Gastrocnemius medialis (tissue), 4 donors: ENCODE results near the gene SLC24A3. TPM values are rescaled to one million over a fixed set of nuclear protein-coding genes. Genes with fewer than 3 reads are reported as not detected.

Experiments
- ATAC-seq, 2 donors: fragments of 150-250 bp; one replicate each; pipeline ENCODE4 v1.9.1; 2016
- DNase-seq, 2 donors: peaks; one replicate each; pipeline ENCODE4 v3.0.0-alpha.2; 2019
- H3K27ac ChIP-seq, 4 donors: fragments of 200-600 bp; sonication (generic); 1 replicate in 1 of 4; 2 replicates in 3 of 4; pipeline ENCODE4 v1.5.1; 2016 to 2018; ENCODE audit warnings: mild to moderate bottlenecking in 2 of 4, moderate library complexity in 1 of 4
- H3K27me3 ChIP-seq, 3 donors: fragments of 200-600 bp; sonication (generic) in 2 of 3; 1 replicate in 1 of 3; 2 replicates in 2 of 3; pipeline versions ENCODE4 v1.5.1 to v1.6.0; 2016 to 2019; ENCODE audit warnings: mild to moderate bottlenecking in 1 of 3, moderate library complexity in 1 of 3
- H3K36me3 ChIP-seq, 2 donors: fragments of 200-600 bp; sonication (generic) in 1 of 2; one replicate each; pipeline ENCODE4 v1.5.1; 2017 to 2018
- H3K4me1 ChIP-seq, 2 donors: fragments of 200-600 bp; sonication (generic) in 1 of 2; one replicate each; pipeline ENCODE4 v1.5.1; 2016 to 2017; ENCODE audit warnings: mild to moderate bottlenecking in 2 of 2
- H3K4me3 ChIP-seq, 4 donors: fragments of 200-600 bp; sonication (generic) in 3 of 4; 1 replicate in 1 of 4; 2 replicates in 3 of 4; pipeline ENCODE4 v1.5.1; 2016 to 2019; ENCODE audit warnings: mild to moderate bottlenecking in 2 of 4
- H3K9me3 ChIP-seq, 3 donors: fragments of 200-600 bp; sonication (generic) in 2 of 3; 1 replicate in 1 of 3; 2 replicates in 2 of 3; pipeline ENCODE4 v1.5.1; 2016 to 2019
- POLR2A ChIP-seq, 2 donors: fragments of 450-650 bp; IDR thresholded peaks; one replicate each; pipeline ENCODE4 v1.6.1; 2017; ENCODE audit warnings: antibody characterized with exemption in 2 of 2, mild to moderate bottlenecking in 2 of 2, moderate library complexity in 2 of 2
- in situ Hi-C, 4 donors: fragments of 200-750 bp; cut with MboI; loops; one replicate each; pipeline versions ENCODE4 v1.15.0 to v1.8.0; 2017; ENCODE audit warnings: low sequenced_read_pairs in 4 of 4
- intact Hi-C: fragments of 100-400 bp; cut with DNase I; formaldehyde crosslinking; loops from one replicate; pipeline ENCODE4 v1.15.1; 2023; ENCODE audit warnings: low total_unique reads
- total RNA-seq, 4 donors: library from RNA; depleted of rRNA; stranded (reverse); fragments of >200 nt; gene quantifications; one replicate each; pipeline versions ENCODE4 v1.1.0 to v1.2.3, GENCODE V29; 2016
- TF ChIP-seq, protein P1 (sequence below), 5 experiments: fragments of 450-650 bp in 3 of 5; fragments of 200-600 bp in 2 of 5; sonication (generic) in 2 of 5; IDR thresholded peaks in 4 of 5; conservative IDR thresholded peaks in 1 of 5; 1 replicate in 4 of 5; 2 replicates in 1 of 5; pipeline ENCODE4 v1.5.1; 2016 to 2019; ENCODE audit warnings: antibody characterized with exemption in 5 of 5, mild to moderate bottlenecking in 3 of 5, moderate library complexity in 3 of 5

Gene SLC24A3
- total RNA-seq, 4 donors from 2014 or later = 3.3 to 7.8 (median 6.7) TPM

DNA sequence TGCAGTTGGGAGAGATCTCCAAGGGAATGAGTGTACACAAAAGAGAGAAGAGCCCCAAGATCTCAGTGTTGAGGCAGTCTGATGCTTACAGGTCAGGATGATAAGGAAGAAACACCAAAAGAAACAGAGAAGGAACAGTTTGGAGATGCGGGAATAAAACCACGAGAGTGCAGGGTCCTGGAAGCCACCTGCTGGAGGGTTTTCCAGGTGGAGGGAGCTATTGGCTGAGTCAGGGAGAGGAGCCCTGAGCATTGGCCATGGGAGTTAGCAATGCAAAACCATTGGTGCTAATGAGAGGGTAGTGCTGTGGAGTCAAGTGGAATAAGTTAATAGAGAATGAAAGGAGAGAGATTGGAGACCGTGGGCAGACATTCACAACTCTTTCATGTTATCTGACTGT is 506.4 kb downstream of the SLC24A3 start:
- ATAC-seq (no peak), DNase-seq (no peak)
- intact Hi-C loops (no loop called here), in situ Hi-C loops (no loop called here)
- Histone ChIP-seq H3K27ac (no peak overlapping the region), H3K9me3 (no peaks in the 10 kb centered on the region), H3K36me3 (no peaks in the 10 kb centered on the region), H3K4me1 (no peaks in the 10 kb centered on the region), H3K27me3 (no peaks in the 10 kb centered on the region), H3K4me3 (no peak overlapping the region)
- TF ChIP-seq POLR2A (IDR thresholded peaks at IDR 0.05) = no peak
- TF ChIP-seq, protein P1, sequence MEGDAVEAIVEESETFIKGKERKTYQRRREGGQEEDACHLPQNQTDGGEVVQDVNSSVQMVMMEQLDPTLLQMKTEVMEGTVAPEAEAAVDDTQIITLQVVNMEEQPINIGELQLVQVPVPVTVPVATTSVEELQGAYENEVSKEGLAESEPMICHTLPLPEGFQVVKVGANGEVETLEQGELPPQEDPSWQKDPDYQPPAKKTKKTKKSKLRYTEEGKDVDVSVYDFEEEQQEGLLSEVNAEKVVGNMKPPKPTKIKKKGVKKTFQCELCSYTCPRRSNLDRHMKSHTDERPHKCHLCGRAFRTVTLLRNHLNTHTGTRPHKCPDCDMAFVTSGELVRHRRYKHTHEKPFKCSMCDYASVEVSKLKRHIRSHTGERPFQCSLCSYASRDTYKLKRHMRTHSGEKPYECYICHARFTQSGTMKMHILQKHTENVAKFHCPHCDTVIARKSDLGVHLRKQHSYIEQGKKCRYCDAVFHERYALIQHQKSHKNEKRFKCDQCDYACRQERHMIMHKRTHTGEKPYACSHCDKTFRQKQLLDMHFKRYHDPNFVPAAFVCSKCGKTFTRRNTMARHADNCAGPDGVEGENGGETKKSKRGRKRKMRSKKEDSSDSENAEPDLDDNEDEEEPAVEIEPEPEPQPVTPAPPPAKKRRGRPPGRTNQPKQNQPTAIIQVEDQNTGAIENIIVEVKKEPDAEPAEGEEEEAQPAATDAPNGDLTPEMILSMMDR (IDR thresholded peaks at IDR 0.05 in 4 of 5, conservative IDR thresholded peaks at IDR 0.05 in 1 of 5) = no peak

GRCh38 chr20:19720991-19721390 is 508.5 kb downstream of the SLC24A3 start:
- no peaks in the 10 kb centered on the region for H3K36me3 ChIP-seq
- TF ChIP-seq POLR2A (IDR thresholded peaks at IDR 0.05) = no peak
- TF ChIP-seq, protein P1 (IDR thresholded peaks at IDR 0.05 in 4 of 5, conservative IDR thresholded peaks at IDR 0.05 in 1 of 5) = no peak
- H3K9me3 ChIP-seq = no peaks in the 10 kb centered on the region
- intact Hi-C loops = no loop called here
- DNase-seq (no peak), ATAC-seq (no peak)
- H3K27me3 ChIP-seq = no peaks in the 10 kb centered on the region
- H3K4me3 ChIP-seq = no peak overlapping the region
- no peak overlapping the region for H3K27ac ChIP-seq
- in situ Hi-C loops = no loop called here
- H3K4me1 ChIP-seq = no peaks in the 10 kb centered on the region

DNA sequence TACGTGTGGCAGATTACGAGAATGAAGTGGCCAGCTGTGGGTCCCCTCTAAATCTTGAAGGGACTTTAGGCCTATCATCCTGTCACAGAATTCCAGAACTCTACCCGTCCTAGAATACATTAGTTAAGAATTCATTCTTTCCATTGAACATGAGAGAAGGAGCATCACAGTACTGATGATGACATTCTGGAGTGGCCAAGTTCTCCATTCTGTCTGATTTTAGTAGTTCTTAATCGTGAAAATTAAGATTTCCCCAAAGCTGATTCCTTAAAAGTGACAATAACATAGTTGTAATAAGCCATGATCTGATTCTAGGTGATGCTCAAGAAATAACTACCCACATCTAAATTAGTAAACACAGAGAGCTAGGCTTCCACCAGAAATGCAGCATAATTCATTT is 510.6 kb downstream of the SLC24A3 start:
- intact Hi-C loops (no loop called here), in situ Hi-C loops (no loop called here)
- DNase-seq = no peak
- Histone ChIP-seq H3K4me1 (no peaks in the 10 kb centered on the region), H3K4me3 (no peak overlapping the region), H3K36me3 (no peaks in the 10 kb centered on the region), H3K27me3 (no peaks in the 10 kb centered on the region), H3K9me3 (no peaks in the 10 kb centered on the region), H3K27ac (no peak overlapping the region)
- no peak for ATAC-seq
- no peak for TF ChIP-seq POLR2A (IDR thresholded peaks at IDR 0.05)
- TF ChIP-seq, protein P1 (IDR thresholded peaks at IDR 0.05 in 4 of 5, conservative IDR thresholded peaks at IDR 0.05 in 1 of 5) = no peak

GRCh38 chr20:19723813-19724430 is 511.5 kb downstream of the SLC24A3 start:
- TF ChIP-seq, protein P1 (IDR thresholded peaks at IDR 0.05 in 4 of 5, conservative IDR thresholded peaks at IDR 0.05 in 1 of 5) = no peak
- no peak for TF ChIP-seq POLR2A (IDR thresholded peaks at IDR 0.05)
- in situ Hi-C loops = no loop called here
- H3K4me1 ChIP-seq = no peaks in the 10 kb centered on the region
- no peaks in the 10 kb centered on the region for H3K9me3 ChIP-seq
- no peaks in the 10 kb centered on the region for H3K36me3 ChIP-seq
- H3K4me3 ChIP-seq = no peak overlapping the region
- ATAC-seq = no peak
- intact Hi-C loops = no loop called here
- DNase-seq = no peak
- H3K27ac ChIP-seq = no peak overlapping the region
- H3K27me3 ChIP-seq = no peaks in the 10 kb centered on the region

GRCh38 chr20:19725373-19725772 is 512.9 kb downstream of the SLC24A3 start:
- TF ChIP-seq, protein P1 (IDR thresholded peaks at IDR 0.05 in 4 of 5, conservative IDR thresholded peaks at IDR 0.05 in 1 of 5) = no peak
- no peak for TF ChIP-seq POLR2A (IDR thresholded peaks at IDR 0.05)
- in situ Hi-C loops = no loop called here
- intact Hi-C loops = no loop called here
- no peaks in the 10 kb centered on the region for H3K9me3 ChIP-seq
- H3K27ac ChIP-seq = no peak overlapping the region
- no peaks in the 10 kb centered on the region for H3K4me1 ChIP-seq
- DNase-seq (no peak), ATAC-seq (no peak)
- no peaks in the 10 kb centered on the region for H3K27me3 ChIP-seq
- no peaks in the 10 kb centered on the region for H3K36me3 ChIP-seq
- no peak overlapping the region for H3K4me3 ChIP-seq
